ENCODE measurements around the gene PCDH12.

Gene PCDH12

DNA sequence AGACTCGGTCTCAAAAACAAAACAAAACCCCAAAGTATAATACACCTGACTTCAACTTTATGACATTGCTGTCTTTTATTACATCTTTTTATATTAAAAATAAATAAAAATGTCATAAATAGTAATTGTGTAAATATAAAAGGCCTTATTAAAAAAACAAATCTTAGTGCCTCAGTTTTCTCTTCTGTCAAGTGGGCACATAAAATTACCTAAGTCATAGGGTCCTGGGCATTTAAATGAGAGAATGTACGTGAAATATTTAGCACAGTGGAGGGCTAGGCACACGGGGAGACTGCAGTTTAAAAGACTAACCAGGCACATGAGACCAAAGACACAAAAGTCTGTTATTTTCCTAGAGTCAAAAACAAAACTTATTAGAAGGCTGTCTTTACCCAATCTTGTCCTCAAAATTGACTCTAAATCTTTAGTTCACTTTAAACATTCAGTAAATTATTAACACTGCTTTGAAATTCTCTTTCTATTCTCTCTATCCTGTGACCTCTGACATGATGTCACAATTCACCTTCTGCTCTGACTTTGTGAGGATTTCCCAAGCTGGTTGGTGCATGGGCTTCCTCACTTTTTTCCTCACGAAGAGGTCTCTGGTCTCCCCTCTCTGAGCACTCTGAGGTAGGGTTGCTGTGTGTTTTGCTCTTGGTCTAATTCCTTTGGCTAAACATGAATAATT is 8.4 kb upstream of the PCDH12 start:
- no peak for DNase-seq (ENCODE audit: low read depth in 2 of 2)

DNA sequence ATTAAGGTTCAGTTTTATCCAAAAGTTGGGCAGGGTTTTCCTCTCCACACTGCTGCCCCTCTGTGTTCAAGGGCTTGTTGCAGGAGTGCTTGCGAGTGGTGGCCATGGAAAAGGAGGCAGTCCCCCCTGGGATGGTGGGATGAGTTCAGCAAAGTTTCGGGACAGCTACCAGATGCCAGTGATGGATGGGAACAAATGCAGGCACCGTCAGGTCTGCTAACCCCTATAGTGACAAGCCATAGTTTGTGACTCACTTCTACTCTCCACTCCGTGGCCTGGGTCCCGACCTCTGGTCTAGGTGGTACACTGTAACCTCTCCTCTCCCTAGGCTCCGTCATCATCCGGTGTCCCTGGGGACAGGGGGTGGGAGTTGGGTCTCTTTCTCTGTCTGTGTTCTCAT is 7.1 kb upstream of the PCDH12 start:
- no peak for DNase-seq (ENCODE audit: low read depth in 2 of 2)

DNA sequence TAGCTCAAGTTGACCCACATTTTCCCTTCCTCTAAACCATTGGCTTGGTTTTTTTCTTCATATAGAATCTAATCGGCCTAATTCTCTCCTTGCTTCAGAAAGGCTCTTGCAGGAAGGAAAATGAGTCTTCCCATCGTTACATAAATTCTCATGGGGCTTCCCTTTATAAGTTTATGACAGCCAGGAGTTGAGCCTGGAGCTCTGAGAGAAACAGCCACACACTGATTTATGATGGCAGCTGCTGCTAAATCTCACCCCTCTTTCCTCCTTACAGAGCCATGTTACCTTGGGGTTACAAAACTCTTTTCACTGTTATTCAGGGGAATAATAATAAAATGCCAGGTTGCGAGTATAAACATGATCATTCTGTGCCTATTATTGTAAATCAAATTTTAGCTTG is 5.7 kb upstream of the PCDH12 start:
- DNase-seq (ENCODE audit: low read depth in 2 of 2): no peak

DNA sequence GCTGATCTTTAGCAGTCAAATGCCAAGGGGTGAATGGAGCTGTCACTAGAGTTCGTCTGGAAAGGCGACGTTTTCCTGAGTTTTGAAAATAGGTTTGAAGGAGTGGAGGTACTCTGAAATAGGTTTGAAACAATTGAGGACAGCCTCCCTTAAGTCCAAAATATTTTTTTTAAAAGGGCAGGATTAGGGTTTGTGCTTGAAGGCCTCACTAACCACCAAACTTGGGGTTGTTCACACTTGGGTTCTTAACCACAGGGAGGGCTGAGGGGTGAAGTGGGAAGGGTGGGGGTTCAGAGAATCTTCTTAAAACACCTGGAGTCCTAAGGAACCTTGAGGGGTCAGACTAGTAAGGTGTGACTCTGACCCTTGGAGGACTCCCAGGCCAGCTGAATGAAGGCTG is 3.5 kb upstream of the PCDH12 start:
- DNase-seq (ENCODE audit: low read depth in 2 of 2): no peak

DNA sequence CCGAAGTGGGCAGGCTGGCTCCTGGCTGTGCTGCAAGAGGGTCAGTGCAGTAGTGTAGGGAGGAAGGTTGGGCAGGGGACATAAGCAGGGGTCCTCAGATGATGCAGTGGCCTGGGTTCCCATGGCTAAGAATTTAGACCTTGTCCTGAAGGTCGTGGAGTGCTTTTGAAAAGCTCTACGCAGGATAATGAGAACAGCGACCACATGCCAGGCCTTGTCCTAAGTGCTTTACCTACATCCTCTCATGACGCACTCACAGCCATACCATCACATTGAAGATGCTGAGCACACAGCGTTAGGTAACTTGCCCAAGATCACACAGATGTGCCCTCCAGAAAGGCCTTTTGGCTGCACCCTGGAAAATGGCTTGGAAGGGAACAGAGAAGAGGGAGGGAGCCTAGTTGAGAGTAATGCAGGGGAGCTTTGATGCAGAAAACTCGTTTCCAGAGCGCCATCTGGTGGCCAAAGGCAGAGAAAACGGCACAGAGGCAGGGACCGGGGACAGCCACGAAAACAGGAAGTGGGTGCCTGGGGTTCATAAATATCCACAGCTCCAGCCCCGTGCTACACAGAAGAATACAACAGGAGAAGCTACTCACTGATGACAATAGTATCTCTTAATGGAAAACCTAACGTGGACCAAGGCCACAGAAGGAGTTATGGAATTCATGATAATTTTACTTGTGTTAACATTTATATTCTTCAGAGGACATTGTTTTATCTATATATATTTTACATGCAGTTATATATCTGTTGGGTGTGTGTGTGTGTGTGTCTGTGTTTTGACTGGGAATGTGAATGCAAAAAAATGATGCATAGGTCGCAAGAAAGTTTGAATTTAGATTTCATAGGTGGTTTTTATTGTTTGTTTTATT is 2.7 kb upstream of the PCDH12 start:
- DNase-seq (ENCODE audit: low read depth in 2 of 2): peak; percentile 73 to 74

DNA sequence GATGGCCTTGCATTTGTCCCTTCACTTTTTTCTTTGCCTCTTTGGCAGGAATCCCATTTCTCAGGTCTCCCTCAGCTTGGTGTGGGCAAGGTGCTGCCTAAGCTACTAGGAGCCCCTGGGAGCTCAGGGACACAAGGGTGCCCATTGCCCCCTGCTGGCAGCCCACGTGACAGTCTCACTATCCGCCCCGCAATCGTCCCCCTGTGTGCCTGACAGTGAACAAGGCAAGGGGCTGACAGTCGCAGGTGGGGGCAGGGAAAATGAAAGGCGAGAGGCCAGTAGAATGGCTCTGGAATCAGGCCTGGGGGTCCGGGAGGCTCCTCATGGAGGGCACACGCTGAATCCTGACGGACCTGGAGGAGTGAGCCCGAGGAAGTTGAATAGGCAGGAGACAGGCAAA is 2.0 kb upstream of the PCDH12 start:
- DNase-seq (ENCODE audit: low read depth in 2 of 2): no peak

DNA sequence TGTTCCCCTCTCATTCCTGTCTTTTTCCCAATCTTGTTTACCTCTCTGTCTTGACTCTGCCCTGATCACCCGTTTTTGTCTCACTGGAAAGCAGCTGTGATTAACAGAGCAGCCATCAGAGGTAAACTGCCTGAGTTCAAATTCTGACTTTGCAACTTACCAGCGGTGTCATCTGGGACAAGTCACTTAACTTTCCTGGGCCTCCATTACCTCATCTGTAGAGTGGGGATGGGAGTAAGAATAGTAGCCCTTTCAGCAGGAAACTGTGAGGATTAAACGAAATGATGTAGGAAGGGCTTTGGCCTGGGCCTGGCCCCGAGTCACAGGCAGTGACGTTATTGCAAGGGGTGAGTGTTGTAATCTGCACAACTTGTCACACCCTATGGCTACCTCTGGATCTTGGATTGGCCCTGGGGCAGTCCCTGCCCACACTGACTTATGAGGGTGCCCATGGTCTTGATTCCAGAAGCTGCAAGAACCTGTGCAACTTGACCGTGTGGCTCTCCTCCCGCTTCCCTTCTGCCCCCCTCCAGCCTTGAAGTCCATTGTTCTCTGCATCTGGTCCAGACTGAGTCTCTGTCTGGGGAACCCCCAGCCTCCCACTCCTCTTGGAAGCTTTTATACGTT is 657 bp upstream of the PCDH12 start:
- DNase-seq (ENCODE audit: low read depth in 2 of 2): no peak

DNA sequence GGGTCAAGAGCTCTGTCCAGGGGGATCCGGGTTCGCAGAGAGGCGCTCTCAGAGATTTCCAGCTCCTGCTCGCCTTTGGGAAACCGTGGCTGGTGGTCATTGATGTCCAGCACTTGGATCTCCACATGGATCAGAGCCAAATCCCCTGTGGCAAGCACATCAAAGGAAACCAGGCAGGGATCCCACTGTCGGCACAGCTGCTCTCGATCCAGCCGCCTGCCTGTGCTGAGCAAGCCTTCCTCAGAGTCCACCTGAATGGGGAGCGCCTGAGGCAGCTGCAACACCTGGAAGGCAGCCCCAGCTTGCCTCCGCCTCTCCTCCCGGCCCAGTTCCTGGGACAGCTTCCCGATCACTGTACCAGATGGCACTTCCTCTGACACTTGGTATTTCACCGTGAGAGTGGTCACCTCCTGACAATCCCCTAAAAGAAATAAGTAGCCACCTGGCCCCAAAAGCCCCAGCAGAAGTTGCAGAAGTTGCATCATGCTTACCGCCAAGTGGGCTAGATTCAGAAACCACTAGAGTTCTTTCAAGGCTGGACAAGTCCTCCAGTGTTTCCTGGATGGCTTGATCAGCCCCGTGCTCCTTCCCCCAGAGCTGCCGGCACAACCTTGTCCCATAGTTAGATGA is 520 bp downstream of the PCDH12 start:
- DNase-seq (ENCODE audit: low read depth in 2 of 2): no peak

DNA sequence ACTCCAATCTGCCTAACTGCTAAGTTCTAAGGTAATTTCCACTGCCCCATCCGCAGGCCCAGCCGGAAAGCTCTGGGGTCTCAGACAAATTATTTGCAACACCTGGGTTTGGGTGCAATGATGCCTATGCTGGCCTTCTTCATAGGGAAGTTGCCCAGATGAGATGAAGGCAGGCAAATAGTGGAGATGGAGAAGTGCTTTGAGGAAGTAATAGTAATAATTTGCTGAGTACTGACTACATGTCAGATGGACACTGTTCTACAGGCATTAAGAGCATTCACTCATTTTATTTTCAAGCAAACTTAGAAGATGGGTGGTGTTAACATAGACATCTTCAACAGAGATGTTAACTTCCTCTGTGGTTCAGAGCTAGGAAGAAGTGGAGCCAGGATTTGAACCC is 3.8 kb downstream of the PCDH12 start:
- DNase-seq (ENCODE audit: low read depth in 2 of 2): no peak

DNA sequence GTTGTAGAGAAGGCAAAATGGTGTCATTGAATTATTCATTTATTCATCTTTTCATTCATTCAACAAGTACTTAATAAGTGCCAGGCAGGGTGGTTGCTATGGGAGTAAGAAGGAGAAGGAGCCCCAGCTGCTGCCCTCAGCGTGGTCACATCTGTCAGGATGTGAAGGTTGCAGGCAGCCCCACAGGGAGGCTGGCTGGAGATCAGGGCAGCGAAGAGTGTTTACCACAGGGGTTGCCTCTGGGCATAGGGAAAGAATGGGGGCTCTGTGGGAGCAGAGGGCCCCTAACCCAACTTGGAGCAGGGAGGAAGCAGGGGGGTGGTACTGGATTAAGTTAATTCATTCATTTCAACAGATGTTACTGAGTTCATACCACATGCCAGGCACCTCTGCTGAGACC is 6.0 kb downstream of the PCDH12 start:
- DNase-seq (ENCODE audit: low read depth in 2 of 2): no peak

DNA sequence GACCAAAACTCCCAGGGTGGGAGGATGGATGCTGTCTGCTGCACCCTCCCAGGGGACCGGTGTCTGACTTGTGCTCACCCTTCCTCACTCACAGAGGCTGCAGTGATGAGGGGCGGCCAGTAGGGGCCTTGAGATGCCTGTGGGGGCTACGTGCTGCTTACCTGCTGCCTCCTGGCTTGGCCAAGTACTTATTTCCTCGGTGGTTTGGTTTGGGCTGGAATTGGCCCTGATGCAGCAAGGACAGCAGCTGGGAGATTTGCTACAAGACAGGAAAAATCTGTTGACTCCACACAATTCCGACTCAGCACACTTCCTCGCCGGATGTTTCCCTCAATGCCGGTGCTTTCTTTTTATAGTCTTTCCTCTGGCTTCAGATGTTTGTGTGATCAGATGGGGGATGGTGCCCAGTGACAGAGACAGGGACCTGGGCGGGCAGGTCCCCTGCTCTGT is 6.6 kb downstream of the PCDH12 start:
- no peak for DNase-seq (ENCODE audit: low read depth in 2 of 2)

DNA sequence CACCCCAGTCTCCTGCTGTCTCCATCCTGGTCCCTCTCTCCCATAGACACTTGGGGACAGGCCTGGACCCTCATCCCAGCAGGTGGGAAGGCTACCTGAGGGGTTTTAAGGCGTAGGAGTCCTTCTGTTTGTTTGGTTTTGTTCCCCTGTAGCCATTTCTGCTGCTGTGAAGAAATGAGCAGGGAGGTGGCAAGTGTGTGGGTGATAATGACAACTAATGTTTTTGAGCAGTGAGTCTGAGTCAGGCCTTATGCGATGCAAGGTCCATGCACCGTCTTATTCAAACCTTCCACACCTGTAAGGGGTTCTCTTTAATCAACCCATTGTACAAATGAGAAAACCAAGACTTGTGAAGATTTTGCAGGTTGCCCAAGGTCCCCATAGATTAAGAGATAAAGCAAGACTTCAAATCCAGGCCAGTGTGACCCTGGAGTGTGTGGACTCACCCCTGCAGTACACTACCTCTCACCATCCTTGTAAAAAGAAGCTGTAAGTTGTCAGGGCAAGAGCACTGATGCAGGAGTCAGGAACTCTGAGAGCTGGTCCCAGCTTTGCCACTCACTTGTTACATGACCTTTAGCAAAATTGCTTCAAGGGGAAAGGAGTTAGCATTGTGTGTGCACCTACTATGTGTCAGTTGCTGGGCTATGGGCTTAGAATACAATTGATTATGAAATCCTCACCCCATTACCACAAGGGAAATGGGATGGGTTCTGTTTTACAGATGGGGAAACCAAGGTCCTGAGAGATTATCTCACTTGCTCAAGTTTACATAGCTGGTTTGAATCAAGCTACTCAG is 7.6 kb downstream of the PCDH12 start:
- DNase-seq (ENCODE audit: low read depth in 2 of 2): no peak

DNA sequence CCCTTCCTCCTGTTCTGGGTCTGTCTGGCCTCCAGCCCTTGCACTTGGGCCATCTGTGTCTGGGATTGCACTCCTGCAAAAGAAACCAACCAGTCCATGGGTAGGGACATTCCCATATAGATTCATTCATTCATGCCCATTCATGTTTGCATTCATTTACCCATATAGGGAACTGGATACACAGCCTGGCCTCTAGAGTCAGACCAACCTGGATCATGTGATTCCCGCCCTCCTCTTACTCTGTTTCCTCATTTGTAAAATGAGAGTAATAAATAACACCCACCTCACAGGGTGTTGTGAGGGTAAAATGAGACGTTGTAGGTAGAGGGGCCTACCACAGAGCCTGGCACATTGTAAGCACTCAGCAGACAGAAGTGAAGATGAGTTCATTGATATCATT is 8.5 kb downstream of the PCDH12 start:
- DNase-seq (ENCODE audit: low read depth in 2 of 2): no peak

DNA sequence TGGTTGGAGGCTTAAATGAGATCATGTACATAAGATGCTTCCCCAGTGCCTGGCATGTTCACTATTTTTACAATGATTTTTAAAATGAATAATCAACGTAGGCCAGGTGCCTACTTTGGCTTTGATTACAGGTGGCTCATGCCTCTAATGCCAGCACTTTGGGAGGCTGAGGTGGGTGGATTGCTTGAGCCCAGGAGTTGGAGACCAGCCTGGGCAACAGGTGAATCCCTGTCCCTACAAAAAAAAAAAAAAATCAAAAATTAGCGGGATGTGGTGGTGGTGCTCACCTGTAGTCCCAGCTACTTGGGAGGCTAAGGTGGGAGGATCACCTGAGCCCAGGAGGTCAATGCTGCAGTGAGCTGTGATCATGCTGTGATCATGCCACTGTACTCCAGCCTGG is 9.2 kb downstream of the PCDH12 start:
- no peak for DNase-seq (ENCODE audit: low read depth in 2 of 2)

DNA sequence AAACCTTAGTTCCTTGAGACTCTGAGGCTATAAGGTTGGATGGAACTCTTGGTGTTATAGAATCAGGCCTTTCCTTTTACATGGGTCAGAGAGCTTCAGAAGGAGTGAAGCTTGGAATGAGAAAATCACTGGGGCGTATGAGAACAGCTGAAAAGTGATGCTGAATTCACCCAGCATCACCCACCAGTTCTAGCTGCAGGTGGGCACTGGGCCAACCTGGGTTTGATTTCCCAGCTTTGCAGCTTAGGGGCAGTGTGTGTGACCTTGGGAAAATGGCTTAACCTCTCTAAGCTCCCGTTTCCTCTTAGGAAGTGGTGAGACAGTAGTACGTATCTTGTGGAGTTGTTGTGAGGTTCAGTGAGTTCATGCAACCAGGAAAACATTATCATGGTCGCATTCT is 10.7 kb downstream of the PCDH12 start:
- DNase-seq (ENCODE audit: low read depth in 2 of 2): no peak

DNA sequence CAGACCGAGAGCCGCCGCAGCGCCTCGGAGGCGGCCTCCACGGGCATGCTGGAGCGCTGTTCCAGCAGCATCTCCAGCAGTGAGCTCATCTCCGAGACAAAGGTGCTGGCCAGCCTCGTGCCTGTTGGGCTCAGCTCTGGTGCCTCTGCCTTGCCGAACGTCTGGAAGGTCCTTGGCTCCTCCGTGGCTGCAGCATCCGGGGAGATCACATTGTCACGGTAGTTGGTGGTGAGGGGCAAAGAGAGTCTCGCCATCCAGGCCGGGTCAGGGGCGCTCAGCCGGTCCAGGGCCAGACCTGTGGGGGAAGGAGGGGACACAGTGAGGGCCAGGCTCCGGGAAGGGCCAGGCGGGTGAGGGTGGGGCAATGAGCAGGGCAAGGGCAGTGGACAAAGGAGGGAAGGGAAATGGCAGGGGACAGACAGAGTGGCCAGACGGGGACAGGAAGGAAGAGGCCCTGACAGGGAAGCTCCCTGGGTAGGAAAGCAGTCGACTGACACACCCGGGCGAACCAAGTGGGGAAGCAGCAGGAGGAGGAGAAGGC is 12.4 kb downstream of the PCDH12 start:
- no peak for DNase-seq (ENCODE audit: low read depth in 2 of 2)

DNA sequence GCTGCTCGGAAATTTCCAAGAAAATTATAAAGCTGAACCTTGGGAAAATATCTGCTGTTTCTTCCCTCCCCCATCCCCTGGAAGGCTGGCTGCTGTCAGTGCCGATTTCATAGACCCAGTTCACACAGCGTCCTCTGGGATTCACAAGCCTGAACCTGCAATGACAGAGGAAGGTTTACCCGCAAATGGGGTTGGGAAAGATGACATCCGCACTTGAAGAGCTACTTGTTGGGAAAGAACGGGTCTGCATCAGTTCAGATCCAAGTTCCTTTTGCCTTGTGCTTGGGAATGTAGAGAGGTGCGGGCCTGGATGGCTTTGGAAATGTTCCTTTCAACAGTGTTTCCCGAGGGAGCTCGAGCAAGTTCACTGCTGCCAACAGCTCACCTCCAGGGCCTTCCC is 13.9 kb downstream of the PCDH12 start:
- DNase-seq (ENCODE audit: low read depth in 2 of 2): no peak

DNA sequence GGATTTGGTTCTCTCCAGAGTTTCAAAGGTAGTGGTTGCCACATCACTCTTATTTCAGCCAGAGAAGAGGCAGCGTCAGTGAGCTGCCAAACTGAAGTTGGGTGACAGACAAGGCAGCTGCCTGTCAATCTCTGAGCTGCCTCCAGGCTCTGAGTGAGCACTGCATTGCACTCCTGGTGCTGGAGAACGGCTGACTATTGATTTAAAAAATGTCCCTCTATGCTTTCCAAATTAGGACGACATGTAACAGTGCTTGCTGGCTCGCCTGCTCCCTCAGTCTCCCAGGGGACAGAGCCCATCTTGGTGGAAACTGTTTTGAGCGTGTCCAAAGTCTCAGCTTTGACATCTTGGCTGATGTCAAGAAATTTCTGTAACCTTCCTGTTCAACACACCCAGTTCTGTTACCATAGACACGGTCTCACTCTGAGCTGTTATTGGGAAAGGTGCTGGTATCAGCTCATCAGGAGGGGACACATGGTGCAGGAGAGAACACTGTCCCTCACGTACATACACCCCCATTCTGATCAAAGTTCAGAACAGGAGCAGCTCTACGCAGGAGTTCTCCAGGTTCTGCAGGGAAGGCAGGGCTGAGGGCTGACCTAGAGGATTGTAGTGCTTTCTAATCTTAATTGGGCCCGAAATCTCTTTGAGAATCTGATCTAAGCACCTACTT is 15.7 kb downstream of the PCDH12 start:
- DNase-seq (ENCODE audit: low read depth in 2 of 2): no peak

DNA sequence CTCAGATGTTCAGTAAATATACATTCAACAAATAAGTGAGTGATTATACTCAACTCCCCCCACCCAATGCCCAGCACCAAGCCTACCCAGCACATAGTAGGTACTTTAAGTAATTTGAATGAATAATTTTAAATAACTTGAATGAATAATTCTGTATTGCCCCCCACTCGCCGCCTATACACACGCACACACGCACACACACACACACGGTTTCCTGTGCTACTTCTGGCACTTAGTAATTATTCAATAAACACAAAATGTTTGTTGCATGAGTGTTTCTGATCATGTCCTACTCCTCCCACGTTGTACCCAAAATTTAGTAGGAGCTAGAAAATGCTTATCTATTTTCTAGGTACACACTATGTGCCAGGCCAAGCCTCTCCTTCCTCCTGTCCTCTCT is 16.2 kb downstream of the PCDH12 start:
- DNase-seq (ENCODE audit: low read depth in 2 of 2): no peak

DNA sequence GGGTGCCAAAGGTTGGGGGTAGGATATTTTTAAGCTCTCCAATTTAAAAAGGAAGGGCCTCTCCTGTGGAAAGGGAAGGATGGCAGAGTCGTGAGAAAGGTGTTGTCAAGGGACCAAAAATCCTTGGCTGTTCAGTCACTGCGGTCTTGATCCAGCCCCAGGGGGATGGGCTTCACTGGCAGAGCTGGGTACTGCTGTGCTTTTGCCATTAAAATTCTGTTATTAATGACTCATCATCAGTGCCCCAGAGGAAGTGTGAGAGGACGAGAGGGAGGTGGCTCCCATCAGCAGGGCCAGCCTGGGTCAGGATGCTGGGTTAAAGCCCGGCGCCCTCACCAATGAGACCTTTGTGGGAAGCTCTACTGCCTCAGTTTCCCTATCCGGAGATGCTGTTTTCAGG is 16.7 kb downstream of the PCDH12 start:
- no peak for DNase-seq (ENCODE audit: low read depth in 2 of 2)

Measured in stimulated activated CD4-positive, alpha-beta T cell treated with anti-CD3 and anti-CD28 coated beads, Interleukin-1b, Interleukin-23, amount 100 ng/mL, for 1 hour (primary cell).